ENCODE measurements around the gene CORIN. TPM values are rescaled to one million over a fixed set of nuclear protein-coding genes. Genes with fewer than 3 reads are reported as not detected.

Gene CORIN
- total and polyA plus RNA-seq, 2 of the 13 experiments (the other 11 are each of a cell fraction or from before 2014, with no cell fraction given), result 0.84 to 1.2 TPM

GRCh38 chr4:47570816-47571215 lies 267.1 kb downstream of the CORIN start (continued):
- TF ChIP-seq ZNF614 (CRISPR knock-in tag; IDR thresholded peaks at IDR 0.05; ENCODE audit: borderline replicate concordance), result no peak

GRCh38 chr4:47567511-47567910 lies 270.4 kb downstream of the CORIN start:
- Histone ChIP-seq H4K20me1 (ENCODE audit: insufficient read depth, low read length) (no peaks in the 10 kb centered on the region), H2AFZ (ENCODE audit: low read length) (no peak overlapping the region), H3K36me3 (replicated peaks in 1 of 2; ENCODE audit: control insufficient read depth in 1 of 2, insufficient read depth in 2 of 2, low read length in 2 of 2) (no peaks in the 10 kb centered on the region), H3K4me2 (ENCODE audit: low read depth, low read length) (no peak overlapping the region), H3K9ac (ENCODE audit: insufficient read depth, low read depth, low read length) (no peak overlapping the region), H3K27me3 (ENCODE audit: control insufficient read depth in 1 of 2, insufficient read depth in 2 of 2, low read length in 2 of 2) (no peaks in the 10 kb centered on the region), H3K4me1 (ENCODE audit: insufficient read depth, low read length) (peaks cover 10% of the 10 kb centered on the region; the same call in 1 of the 2 replicates), H3K79me2 (ENCODE audit: insufficient read depth, low read length) (no peaks in the 10 kb centered on the region), H3K4me3 (replicated peaks in 1 of 3; ENCODE audit: insufficient read depth in 1 of 3, low read depth in 2 of 3, low read length in 3 of 3) (no peak overlapping the region), H3K27ac (ENCODE audit: extremely low read length, insufficient read depth, low read length) (no peak overlapping the region), H3K9me3 (ENCODE audit: low read length) (no peaks in the 10 kb centered on the region)
- ChIA-PET POLR2A (no interaction called here), CTCF (ENCODE audit: low intra/inter-chr PET ratio, low total read pairs) (no interaction called here)
- WGBS (ENCODE audit: low lambda C conversion rate), result 45% methylated on average over 1 of the region's 1 CpG
- DNase-seq (ENCODE audit: low spot score) (no peak), FAIRE-seq (no peak), ATAC-seq (no peak)
- TF ChIP-seq ZNF549 (CRISPR knock-in tag; IDR thresholded peaks at IDR 0.05) (no peak), ZSCAN31 (CRISPR knock-in tag; IDR thresholded peaks at IDR 0.05; ENCODE audit: low read depth) (no peak), ZMYM4 (CRISPR knock-in tag; IDR thresholded peaks at IDR 0.05) (no peak), ZNF691 (CRISPR knock-in tag; IDR thresholded peaks at IDR 0.05; ENCODE audit: borderline replicate concordance, low read depth) (no peak)
- no TSS peak for BruUV-seq (replicated peaks)
- intact Hi-C loops (cut with micrococcal nuclease; ENCODE audit: unreplicated experiment) (no loop called here), in situ Hi-C loops (cut with HindIII; ENCODE audit: extremely low pct_ligation_motif_present, low pct_unique_long_range_greater_than_20kb) (no loop called here)

- no peak for ATAC-seq
- BruUV-seq (replicated peaks), result no TSS peak
- H4K20me1 ChIP-seq (ENCODE audit: insufficient read depth, low read length), result no peaks in the 10 kb centered on the region
- intact Hi-C loops (cut with micrococcal nuclease; ENCODE audit: unreplicated experiment) (no loop called here), in situ Hi-C loops (cut with HindIII; ENCODE audit: extremely low pct_ligation_motif_present, low pct_unique_long_range_greater_than_20kb) (no loop called here)
- no peak overlapping the region for H3K27ac ChIP-seq (ENCODE audit: extremely low read length, insufficient read depth, low read length)
- DNase-seq (ENCODE audit: low spot score), result no peak
- ChIA-PET POLR2A (no interaction called here), CTCF (ENCODE audit: low intra/inter-chr PET ratio, low total read pairs) (no interaction called here)
- no peaks in the 10 kb centered on the region for H3K79me2 ChIP-seq (ENCODE audit: insufficient read depth, low read length)
- H2AFZ ChIP-seq (ENCODE audit: low read length), result no peak overlapping the region
- peaks cover 14% of the 10 kb centered on the region for H3K4me1 ChIP-seq (ENCODE audit: insufficient read depth, low read length)
- no peaks in the 10 kb centered on the region for H3K9me3 ChIP-seq (ENCODE audit: low read length)
- H3K4me2 ChIP-seq (ENCODE audit: low read depth, low read length), result no peak overlapping the region
- no peaks in the 10 kb centered on the region for H3K27me3 ChIP-seq (ENCODE audit: control insufficient read depth in 1 of 2, insufficient read depth in 2 of 2, low read length in 2 of 2)
- no peaks in the 10 kb centered on the region for H3K36me3 ChIP-seq (replicated peaks in 1 of 2; ENCODE audit: control insufficient read depth in 1 of 2, insufficient read depth in 2 of 2, low read length in 2 of 2)
- H3K4me3 ChIP-seq (replicated peaks in 1 of 3; ENCODE audit: insufficient read depth in 1 of 3, low read depth in 2 of 3, low read length in 3 of 3), result no peak overlapping the region
- no peak overlapping the region for H3K9ac ChIP-seq (ENCODE audit: insufficient read depth, low read depth, low read length)
- FAIRE-seq, result no peak
- TF ChIP-seq FOXA3 (CRISPR knock-in tag; IDR thresholded peaks at IDR 0.05) (no peak), FIP1L1 (IDR thresholded peaks at IDR 0.05; ENCODE audit: borderline replicate concordance, insufficient read depth, low read depth, low read length) (no peak), SPEN (CRISPR knock-in tag; IDR thresholded peaks at IDR 0.05; ENCODE audit: low read depth) (no peak), ZFP62 (CRISPR knock-in tag; IDR thresholded peaks at IDR 0.05) (no peak), ZNF33B (CRISPR knock-in tag; IDR thresholded peaks at IDR 0.05) (no peak), CBX1 (IDR thresholded peaks at IDR 0.05; ENCODE audit: low read depth) (no peak)
Measured at GRCh38 chr4:47566969-47567368, 270.9 kb downstream of the CORIN start.

All from HepG2 (cell line).